ENCODE data around the gene ARHGEF38.

DNA sequence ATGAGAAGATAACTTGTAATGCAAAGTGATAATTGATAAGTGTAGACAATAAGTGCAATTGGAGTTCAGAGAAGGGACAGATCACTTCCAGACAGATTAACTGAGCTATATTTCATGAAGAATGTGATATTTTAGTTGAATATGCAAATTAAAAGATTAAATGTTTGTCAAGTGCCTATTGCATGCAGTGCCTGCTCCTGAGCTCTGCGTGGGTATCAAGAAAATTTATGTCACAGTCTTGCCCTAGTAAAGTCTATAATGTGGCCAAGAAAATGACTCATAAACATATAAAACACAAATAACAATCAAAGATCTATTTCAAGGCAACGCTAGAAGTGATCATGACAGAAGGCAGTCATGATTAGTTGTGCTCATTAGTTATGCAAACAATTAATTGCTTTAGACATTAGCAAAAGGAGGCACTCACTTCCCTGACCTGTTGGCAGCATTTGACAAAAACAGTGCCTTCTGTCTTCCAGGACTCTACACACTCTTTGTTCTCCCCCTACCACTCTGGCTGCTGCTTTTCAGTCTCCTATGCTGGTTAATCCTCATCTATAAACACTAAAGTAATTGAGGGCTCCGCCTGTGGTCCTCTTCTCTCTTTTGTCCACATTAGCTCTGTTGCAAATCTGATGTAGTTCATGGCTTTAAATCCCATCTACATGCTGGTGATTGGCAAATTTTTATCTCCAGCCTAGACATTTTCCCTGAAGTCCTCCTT lies 47.7 kb downstream of the ARHGEF38 start:
- TF ChIP-seq, protein P1, sequence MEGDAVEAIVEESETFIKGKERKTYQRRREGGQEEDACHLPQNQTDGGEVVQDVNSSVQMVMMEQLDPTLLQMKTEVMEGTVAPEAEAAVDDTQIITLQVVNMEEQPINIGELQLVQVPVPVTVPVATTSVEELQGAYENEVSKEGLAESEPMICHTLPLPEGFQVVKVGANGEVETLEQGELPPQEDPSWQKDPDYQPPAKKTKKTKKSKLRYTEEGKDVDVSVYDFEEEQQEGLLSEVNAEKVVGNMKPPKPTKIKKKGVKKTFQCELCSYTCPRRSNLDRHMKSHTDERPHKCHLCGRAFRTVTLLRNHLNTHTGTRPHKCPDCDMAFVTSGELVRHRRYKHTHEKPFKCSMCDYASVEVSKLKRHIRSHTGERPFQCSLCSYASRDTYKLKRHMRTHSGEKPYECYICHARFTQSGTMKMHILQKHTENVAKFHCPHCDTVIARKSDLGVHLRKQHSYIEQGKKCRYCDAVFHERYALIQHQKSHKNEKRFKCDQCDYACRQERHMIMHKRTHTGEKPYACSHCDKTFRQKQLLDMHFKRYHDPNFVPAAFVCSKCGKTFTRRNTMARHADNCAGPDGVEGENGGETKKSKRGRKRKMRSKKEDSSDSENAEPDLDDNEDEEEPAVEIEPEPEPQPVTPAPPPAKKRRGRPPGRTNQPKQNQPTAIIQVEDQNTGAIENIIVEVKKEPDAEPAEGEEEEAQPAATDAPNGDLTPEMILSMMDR (conservative IDR thresholded peaks at IDR 0.05) = no peak
- TF ChIP-seq EZH2 (IDR thresholded peaks at IDR 0.05; ENCODE audit: low read depth) = no peak
